ENCODE measurements around the gene PCSK5. TPM values are rescaled to one million over a fixed set of nuclear protein-coding genes. Genes with fewer than 3 reads are reported as not detected.

The PCSK5 gene
- total and polyA plus RNA-seq, 5 donors, result 2.6 to 7.6 (median 5.6) TPM

GRCh38 chr9:76366275-76366674 lies 475.8 kb downstream of the PCSK5 start:
- WGBS, result 69% methylated on average over 4 of the region's 4 CpGs
- DNase-seq (no peak), ATAC-seq (no peak)
- intact Hi-C loops (cut with DNase I), result no loop called here
- Histone ChIP-seq H3K27ac (ENCODE audit: low read length) (no peak overlapping the region), H3K4me3 (ENCODE audit: low read length) (no peak overlapping the region), H3K27me3 (ENCODE audit: control insufficient read depth, insufficient read depth) (no peaks in the 10 kb centered on the region), H3K9me3 (ENCODE audit: control insufficient read depth, low read length) (no peaks in the 10 kb centered on the region), H3K4me1 (ENCODE audit: control insufficient read depth, insufficient read depth, low read length) (no peaks in the 10 kb centered on the region)

- 35% methylated on average over 4 of the region's 4 CpGs for WGBS
- no peak for DNase-seq
- Histone ChIP-seq H3K4me3 (ENCODE audit: low read length) (no peak overlapping the region), H3K27ac (ENCODE audit: low read length) (no peak overlapping the region), H3K4me1 (ENCODE audit: control insufficient read depth, insufficient read depth, low read length) (peaks cover 2% of the 10 kb centered on the region), H3K27me3 (ENCODE audit: control insufficient read depth, insufficient read depth) (no peaks in the 10 kb centered on the region), H3K9me3 (ENCODE audit: control insufficient read depth, low read length) (no peaks in the 10 kb centered on the region)
- intact Hi-C loops (cut with DNase I), result no loop called here
- ATAC-seq, result no peak
Observed at GRCh38 chr9:76369583-76369982, 479.1 kb downstream of the PCSK5 start.

GRCh38 chr9:76370396-76371023 lies 480.0 kb downstream of the PCSK5 start:
- H3K9me3 ChIP-seq (ENCODE audit: control insufficient read depth, low read length), result no peaks in the 10 kb centered on the region
- peaks cover 2% of the 10 kb centered on the region for H3K4me1 ChIP-seq (ENCODE audit: control insufficient read depth, insufficient read depth, low read length)
- WGBS, result 90% methylated on average over 3 of the region's 3 CpGs
- H3K27ac ChIP-seq (ENCODE audit: low read length), result no peak overlapping the region
- ATAC-seq (no peak), DNase-seq (no peak)
- intact Hi-C loops (cut with DNase I), result no loop called here
- no peak overlapping the region for H3K4me3 ChIP-seq (ENCODE audit: low read length)
- no peaks in the 10 kb centered on the region for H3K27me3 ChIP-seq (ENCODE audit: control insufficient read depth, insufficient read depth)

GRCh38 chr9:76371901-76372300 lies 481.4 kb downstream of the PCSK5 start:
- Histone ChIP-seq H3K9me3 (ENCODE audit: control insufficient read depth, low read length) (no peaks in the 10 kb centered on the region), H3K27ac (ENCODE audit: low read length) (no peak overlapping the region), H3K4me3 (ENCODE audit: low read length) (no peak overlapping the region), H3K4me1 (ENCODE audit: control insufficient read depth, insufficient read depth, low read length) (peaks cover 2% of the 10 kb centered on the region), H3K27me3 (ENCODE audit: control insufficient read depth, insufficient read depth) (no peaks in the 10 kb centered on the region)
- intact Hi-C loops (cut with DNase I), result no loop called here
- no peak for ATAC-seq
- 72% methylated on average over 1 of the region's 1 CpG for WGBS
- DNase-seq, result no peak

- Histone ChIP-seq H3K9me3 (ENCODE audit: control insufficient read depth, low read length) (no peaks in the 10 kb centered on the region), H3K27ac (ENCODE audit: low read length) (no peak overlapping the region), H3K4me1 (ENCODE audit: control insufficient read depth, insufficient read depth, low read length) (peaks cover 2% of the 10 kb centered on the region), H3K27me3 (ENCODE audit: control insufficient read depth, insufficient read depth) (no peaks in the 10 kb centered on the region), H3K4me3 (ENCODE audit: low read length) (no peak overlapping the region)
- no peak for ATAC-seq
- no peak for DNase-seq
- intact Hi-C loops (cut with DNase I), result no loop called here
Observed at GRCh38 chr9:76372336-76372735, 481.9 kb downstream of the PCSK5 start.

GRCh38 chr9:76373173-76373783 lies 482.8 kb downstream of the PCSK5 start:
- no peaks in the 10 kb centered on the region for H3K9me3 ChIP-seq (ENCODE audit: control insufficient read depth, low read length)
- H3K4me3 ChIP-seq (ENCODE audit: low read length), result no peak overlapping the region
- H3K4me1 ChIP-seq (ENCODE audit: control insufficient read depth, insufficient read depth, low read length), result peaks cover 2% of the 10 kb centered on the region
- peak overlapping the region; percentile 7 for H3K27ac ChIP-seq (ENCODE audit: low read length)
- WGBS, result 32% methylated on average over 4 of the region's 4 CpGs
- H3K27me3 ChIP-seq (ENCODE audit: control insufficient read depth, insufficient read depth), result no peaks in the 10 kb centered on the region
- peak; percentile 77 to 87 for ATAC-seq
- intact Hi-C loops (cut with DNase I), result no loop called here
- peak; percentile 72 to 83 (median 80) for DNase-seq

GRCh38 chr9:76373784-76374474 lies 483.5 kb downstream of the PCSK5 start:
- H3K4me3 ChIP-seq (ENCODE audit: low read length), result no peak overlapping the region
- ATAC-seq, result no peak
- H3K4me1 ChIP-seq (ENCODE audit: control insufficient read depth, insufficient read depth, low read length), result peaks cover 2% of the 10 kb centered on the region

GRCh38 chr9:76374783-76375559 lies 484.5 kb downstream of the PCSK5 start:
- peak; percentile 86 to 97 for ATAC-seq
- intact Hi-C loops (cut with DNase I), result no loop called here
- Histone ChIP-seq H3K4me1 (ENCODE audit: control insufficient read depth, insufficient read depth, low read length) (peaks cover 2% of the 10 kb centered on the region), H3K27ac (ENCODE audit: low read length) (no peak overlapping the region), H3K4me3 (ENCODE audit: low read length) (no peak overlapping the region), H3K27me3 (ENCODE audit: control insufficient read depth, insufficient read depth) (no peaks in the 10 kb centered on the region), H3K9me3 (ENCODE audit: control insufficient read depth, low read length) (no peaks in the 10 kb centered on the region)
- DNase-seq, result peak; percentile 84 to 87 (median 85)
- 68% methylated on average over 10 of the region's 10 CpGs for WGBS

More at GRCh38 chr9:76373784-76374474, 483.5 kb downstream of the PCSK5 start:
- no peaks in the 10 kb centered on the region for H3K27me3 ChIP-seq (ENCODE audit: control insufficient read depth, insufficient read depth)
- intact Hi-C loops (cut with DNase I), result no loop called here
- no peaks in the 10 kb centered on the region for H3K9me3 ChIP-seq (ENCODE audit: control insufficient read depth, low read length)
- no peak overlapping the region for H3K27ac ChIP-seq (ENCODE audit: low read length)
- WGBS, result 88% methylated on average over 6 of the region's 6 CpGs
- no peak for DNase-seq

GRCh38 chr9:76377791-76378190 lies 487.3 kb downstream of the PCSK5 start:
- no peak overlapping the region for H3K27ac ChIP-seq (ENCODE audit: low read length)
- ATAC-seq (no peak), DNase-seq (no peak)
- no peak overlapping the region for H3K4me3 ChIP-seq (ENCODE audit: low read length)
- H3K27me3 ChIP-seq (ENCODE audit: control insufficient read depth, insufficient read depth), result no peaks in the 10 kb centered on the region
- intact Hi-C loops (cut with DNase I), result no loop called here
- no peaks in the 10 kb centered on the region for H3K9me3 ChIP-seq (ENCODE audit: control insufficient read depth, low read length)
- peaks cover 2% of the 10 kb centered on the region for H3K4me1 ChIP-seq (ENCODE audit: control insufficient read depth, insufficient read depth, low read length)

GRCh38 chr9:76378367-76379073 lies 488.0 kb downstream of the PCSK5 start:
- no peak for ATAC-seq

More at GRCh38 chr9:76378367-76379073, 488.0 kb downstream of the PCSK5 start:
- intact Hi-C loops (cut with DNase I), result no loop called here
- 85% methylated on average over 6 of the region's 6 CpGs for WGBS
- Histone ChIP-seq H3K27ac (ENCODE audit: low read length) (no peak overlapping the region), H3K4me3 (ENCODE audit: low read length) (no peak overlapping the region), H3K9me3 (ENCODE audit: control insufficient read depth, low read length) (no peaks in the 10 kb centered on the region), H3K4me1 (ENCODE audit: control insufficient read depth, insufficient read depth, low read length) (no peaks in the 10 kb centered on the region), H3K27me3 (ENCODE audit: control insufficient read depth, insufficient read depth) (no peaks in the 10 kb centered on the region)
- DNase-seq, result no peak

Data from right cardiac atrium (tissue), 5 donors.